Activated CD8-positive, alpha-beta memory T cell treated with anti-CD3 and anti-CD28 coated beads, Interleukin-2, amount 50 U/mL, for 24 hours (primary cell): ENCODE data around the gene DDX19B.
"Not testable (repeated sequence)": the region's sequence is repeated elsewhere in the genome, so short reads cannot be mapped to it uniquely, and the experiment has no call there.

Experiments used
- DNase-seq: peaks from one replicate; pipeline ENCODE4 v3.0.0-alpha.2; 2020; ENCODE audit errors: extremely low read depth

DDX19B gene

GRCh38 chr16:70287304-70287971 lies 11.5 kb upstream of the DDX19B start:
- DNase-seq: not testable (repeated sequence)

DNA sequence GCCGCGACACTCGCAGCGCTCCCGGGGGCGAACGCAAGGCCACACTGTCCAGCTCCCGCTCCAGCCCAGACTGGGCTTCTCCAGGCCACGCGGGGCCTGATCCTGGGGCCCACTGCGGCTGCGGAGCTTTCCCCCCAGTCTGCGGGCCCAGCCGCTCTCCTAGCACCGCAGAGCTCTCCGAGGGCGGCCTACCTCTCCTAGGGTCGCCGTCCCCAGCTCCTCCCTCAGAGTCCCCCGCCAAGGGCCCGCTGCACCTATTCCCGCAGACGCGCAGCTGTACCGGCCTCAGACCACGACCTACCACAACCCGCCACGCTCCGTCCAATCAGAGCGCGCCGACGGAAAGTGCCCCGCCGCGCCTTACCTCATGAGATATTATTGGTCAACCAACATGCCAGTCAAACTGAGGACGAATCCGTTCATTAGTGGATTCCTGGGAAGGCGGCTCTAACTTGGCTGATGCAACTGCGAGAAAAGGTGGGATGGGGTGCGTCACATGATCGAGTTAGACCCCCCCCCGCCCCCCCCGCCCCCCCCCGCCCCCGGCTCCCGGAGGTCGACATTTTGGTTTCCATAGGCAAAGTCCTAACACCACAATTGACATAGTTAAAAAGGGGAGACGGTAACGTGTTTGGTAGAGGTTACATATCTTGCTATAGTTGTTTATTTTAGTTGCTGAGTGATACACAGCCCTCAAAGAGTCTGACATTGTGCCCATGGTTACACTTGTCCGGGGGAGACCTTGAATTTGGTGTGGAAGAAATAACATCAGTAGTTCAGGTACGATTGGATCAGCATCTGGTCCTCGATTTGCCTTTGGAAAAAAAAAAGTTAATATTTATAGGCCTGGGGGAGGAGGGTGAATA lies 9.5 kb upstream of the DDX19B start, which contains the start of gene AARS1:
Gene AARS1 (minus strand): TSS at position 278 of the 866 bp plus-strand sequence. CDS start 6,743 bp downstream, outside the sequence.
- peak; percentile 87 for DNase-seq

- DNase-seq: no peak
Observed at GRCh38 chr16:70290949-70291519, 8.0 kb upstream of the DDX19B start.

DNA sequence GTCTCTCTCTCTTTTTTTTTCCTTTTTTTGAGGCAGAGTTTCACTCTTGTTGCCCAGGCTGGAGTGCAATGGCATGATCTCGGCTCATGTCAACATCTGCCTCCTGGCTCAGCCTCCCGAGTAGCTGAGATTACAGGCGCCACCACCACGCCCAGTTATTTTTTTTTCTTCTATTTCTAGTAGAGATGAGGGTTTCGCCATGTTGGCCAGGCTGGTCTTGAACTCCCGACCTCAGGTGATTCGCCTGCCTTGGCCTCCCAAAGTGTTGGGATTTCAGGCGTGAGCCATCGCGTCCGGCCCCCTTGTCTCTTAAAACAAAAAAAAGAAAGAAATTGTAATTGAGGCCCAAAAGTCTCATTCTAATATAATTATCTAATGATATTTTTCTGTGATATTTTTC lies 6.8 kb upstream of the DDX19B start:
- not testable (repeated sequence) for DNase-seq

DNA sequence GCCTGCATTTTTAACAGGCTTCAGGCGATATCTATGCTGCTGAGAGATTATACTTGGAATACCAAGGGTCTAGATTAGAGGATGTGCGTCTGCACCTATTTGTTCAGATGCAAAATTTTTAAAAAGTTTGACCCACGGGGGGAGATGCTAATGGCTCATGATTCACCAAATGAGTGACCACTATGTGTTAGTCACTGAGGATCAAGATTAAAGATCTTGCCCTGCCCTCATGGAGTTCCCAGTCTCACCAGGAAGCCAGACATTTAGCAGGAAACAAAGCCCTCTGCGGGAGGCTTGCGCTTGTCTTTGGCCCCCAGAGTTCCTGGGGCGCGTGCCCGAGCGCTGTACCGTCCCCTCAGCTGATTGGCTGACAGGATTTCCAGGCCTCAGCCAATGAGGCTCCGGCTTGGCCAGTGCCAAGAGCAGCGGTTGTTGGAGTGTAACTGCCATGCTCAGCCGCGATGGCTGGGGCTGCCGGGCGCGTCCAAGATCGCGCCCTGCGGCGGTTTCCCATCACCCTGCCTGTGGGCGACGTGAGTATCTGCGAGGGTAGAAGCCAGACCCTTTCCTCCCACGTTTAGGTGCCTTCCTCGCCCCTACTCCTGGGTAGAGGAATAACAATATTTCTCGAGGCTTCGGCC lies 4.5 kb upstream of the DDX19B start:
- DNase-seq: no peak

DNA sequence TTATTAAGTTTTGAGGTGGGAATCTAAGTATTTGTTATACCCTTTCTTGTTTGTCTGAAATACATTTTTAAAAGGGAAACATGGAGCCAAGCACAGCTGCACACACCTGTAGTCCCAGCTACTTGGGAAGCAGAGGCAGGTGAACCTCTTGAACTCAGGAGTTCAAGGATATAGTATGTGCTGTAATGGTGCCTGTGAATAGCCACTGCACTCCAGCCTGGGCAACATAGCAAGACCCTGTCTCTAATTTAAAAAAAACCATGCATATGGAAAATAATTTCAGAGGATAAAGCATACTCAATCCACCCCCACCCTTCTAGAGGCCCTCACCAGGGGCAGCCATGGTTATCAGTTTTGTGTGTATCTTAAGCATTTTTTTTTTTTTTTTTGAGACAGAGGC lies 3.4 kb upstream of the DDX19B start:
- DNase-seq: no peak

DNA sequence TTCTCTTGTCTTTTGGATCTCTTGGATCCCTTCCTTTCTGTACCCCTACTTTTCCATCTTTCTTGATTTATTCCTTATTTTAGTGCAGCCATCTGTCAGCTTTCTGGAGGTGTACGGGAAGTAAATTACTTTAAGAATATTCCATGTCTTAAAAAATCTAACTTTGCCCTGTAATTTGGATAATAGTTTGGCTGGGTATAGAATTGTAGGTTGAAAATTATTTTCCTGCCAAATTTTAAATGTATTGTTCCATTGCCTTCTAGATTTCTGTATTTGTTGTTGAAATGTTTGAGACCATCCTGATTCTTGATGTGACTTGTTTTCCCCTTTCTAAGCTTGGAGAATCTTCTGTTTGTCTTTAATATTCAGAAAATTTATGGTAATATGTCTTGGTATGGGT lies 2.1 kb downstream of the DDX19B start:
- DNase-seq: no peak

DNA sequence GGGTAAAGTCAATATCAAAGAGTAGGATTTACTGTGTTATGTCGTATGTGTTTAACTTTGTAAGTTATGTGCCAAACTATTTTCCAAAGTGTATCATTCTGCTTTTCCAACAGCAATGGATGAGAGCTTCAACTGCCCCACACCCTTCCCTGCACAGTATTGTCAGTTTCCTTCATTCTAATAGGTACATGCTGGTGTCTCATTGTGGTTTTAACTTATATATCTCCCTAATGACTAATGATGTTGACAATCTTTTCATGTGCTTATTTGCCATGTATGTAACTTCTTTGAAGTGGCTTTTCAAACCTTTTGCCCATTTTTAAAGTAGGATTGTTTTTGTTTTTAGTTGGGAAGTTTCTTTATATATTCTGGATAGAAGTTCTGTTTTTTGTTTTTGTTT lies 3.8 kb downstream of the DDX19B start:
- DNase-seq: no peak

DNA sequence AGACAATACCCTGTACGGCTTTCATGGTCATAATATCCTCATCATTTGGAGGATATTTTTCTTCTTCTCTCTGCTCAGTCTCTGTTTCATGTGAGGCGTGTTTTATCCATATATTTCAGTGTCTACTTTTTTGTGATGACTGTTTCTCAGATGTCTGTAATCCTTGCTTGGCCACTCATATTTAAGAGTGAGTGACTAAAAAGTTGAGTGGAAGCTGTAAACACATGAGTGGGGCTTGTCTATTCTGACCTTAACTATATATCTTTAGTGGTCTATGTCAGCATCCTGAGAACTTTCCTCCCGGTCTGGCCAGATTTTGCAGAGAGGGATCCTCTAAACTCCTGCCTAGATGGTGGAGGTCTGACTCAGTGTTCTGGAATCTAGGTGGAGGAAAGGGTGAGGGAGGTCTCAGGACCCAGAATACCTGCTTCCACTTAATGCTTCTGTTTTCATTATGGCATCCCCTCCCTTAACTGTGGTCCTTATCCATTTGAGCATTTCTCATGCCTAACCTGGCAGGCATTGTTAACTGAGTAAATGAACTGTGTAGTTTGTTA lies 6.0 kb downstream of the DDX19B start:
- DNase-seq: no peak

DNA sequence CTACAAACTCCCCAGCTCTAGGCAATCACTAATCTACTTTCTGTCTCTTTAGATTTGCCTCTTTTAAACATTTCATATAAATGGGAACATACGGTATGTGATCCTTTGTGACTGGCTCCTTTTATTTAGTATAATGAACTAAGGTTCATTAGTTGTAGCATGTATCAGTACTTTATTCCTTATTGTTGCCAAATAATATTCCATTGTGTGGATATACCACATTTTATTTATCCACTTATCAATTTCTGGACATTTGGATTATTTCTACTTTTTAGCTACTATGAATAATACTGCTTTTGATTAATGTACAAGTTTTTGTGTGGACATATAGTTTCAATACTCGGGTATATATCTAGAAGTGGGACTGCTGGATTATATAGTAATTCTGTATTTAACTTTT lies 7.9 kb downstream of the DDX19B start:
- DNase-seq: no peak

GRCh38 chr16:70307726-70308125 lies 8.7 kb downstream of the DDX19B start:
- DNase-seq: not testable (repeated sequence)

- no peak for DNase-seq
Observed at GRCh38 chr16:70320121-70320520, 21.1 kb downstream of the DDX19B start.

DNA sequence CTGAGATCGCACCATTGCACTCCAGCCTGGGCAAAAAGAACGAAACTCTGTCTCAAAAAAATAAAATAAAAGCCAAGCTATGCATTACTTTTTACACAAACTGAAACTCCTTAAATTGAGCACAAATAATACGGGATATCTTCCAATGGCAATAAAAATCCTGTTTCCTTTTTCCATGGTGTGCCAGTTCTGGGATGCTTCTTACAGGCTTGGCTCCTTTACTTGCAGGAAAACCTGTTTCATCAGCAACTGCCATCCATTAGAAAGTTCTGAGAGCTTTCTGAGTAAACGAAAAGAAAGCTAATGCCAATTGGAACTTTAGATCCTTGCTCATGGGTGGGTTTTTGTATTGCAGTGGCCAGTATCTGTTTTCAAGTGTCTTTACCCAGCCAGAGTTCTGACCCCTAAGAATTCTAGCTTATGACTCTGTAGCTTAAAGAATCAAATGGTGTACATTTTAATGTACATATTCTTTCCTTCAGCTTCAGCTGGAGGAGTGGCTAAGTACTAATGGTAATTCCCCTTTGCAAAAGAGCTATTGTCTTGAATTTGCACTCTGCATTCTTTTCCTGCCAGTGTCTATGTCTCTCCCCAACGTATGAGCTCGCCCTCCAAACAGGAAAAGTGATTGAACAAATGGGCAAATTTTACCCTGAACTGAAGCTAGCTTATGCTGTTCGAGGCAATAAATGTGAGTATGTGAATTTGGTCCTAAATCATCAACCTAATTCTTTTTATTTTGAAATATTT lies 26.2 kb downstream of the DDX19B start:
- DNase-seq: no peak

DNA sequence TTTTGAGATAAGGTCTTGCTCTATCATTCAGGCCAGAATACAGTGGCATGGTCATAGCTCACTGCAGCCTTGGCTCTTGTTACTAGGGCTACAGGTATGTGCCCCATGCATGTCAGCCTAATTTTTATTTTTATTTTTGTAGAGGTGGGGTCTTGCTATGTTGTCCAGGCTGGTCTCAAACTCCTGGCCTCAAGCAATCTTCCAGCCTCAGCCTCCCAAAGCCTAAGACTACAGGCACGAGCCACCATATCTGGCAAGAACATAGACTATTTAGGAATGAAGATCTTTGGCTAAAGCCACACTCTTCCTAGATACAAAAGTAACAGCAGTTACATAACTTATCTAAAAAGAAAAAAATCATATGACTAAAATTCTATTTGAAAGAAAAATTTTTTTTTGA lies 32.1 kb downstream of the DDX19B start:
- no peak for DNase-seq

GRCh38 chr16:70331588-70332358 lies 32.8 kb downstream of the DDX19B start:
- no peak for DNase-seq

DNA sequence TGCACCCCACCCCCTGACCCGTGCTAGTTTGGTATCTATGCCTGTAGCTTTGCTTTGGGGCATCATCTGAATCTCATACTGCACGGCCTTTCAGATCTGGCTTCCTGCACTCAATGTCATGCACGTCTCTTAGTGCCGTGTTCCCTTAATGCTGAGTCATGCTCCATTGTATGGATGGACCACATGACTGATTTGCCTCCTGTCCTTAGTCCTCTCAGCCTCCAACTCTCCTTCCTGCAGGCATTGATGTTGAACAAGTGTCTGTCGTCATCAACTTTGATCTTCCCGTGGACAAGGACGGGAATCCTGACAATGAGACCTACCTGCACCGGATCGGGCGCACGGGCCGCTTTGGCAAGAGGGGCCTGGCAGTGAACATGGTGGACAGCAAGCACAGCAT lies 33.7 kb downstream of the DDX19B start:
- DNase-seq: not testable (repeated sequence)

DNA sequence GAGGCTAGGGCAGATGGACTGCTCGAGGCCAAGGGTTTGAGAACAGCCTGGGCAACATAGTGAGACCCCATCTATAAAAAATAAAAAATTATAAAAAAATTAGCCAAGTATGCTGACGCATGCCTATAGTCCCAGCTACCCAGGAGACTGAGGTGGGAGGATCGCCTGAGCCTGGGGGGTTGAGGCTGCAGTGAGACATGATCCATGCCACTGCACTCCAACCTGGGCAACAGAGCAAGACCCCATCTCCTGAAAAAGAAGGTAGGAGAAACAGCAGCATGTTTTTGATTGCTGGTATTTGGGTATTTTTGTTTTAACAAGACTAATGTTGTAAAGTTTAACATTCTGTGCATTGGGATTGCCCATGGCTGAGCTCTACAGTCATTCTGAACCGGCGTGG lies 38.8 kb downstream of the DDX19B start:
- DNase-seq: no peak

DNA sequence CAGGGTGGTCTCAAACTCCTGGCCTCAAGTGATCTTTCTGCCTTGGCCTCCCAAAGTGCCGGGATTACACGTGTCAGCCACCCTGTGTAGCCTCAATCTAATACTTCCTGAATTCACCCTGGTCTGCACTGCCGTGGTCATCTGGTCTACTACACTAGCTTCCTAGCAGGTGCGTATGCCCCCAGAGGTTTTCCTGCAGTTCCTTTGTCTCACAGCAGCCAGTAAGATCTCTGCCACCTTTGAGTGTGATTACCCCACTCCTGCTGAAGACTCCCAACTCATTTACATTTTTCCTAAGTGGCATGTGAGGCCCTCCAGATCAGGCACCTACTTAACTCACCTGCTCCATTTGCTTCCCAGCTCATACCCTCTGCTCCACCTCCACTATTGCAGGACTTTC lies 42.6 kb downstream of the DDX19B start:
- DNase-seq: no peak

- no peak for DNase-seq
Observed at GRCh38 chr16:70342016-70342415, 43.0 kb downstream of the DDX19B start.

GRCh38 chr16:70345840-70346239 lies 46.9 kb downstream of the DDX19B start:
- no peak for DNase-seq
